Fibroblast of skin of left quadriceps (primary cell): Measurements from ENCODE around the gene LRRC40.
"Not testable (repeated sequence)": the region's sequence is repeated elsewhere in the genome, so short reads cannot be mapped to it uniquely, and the experiment has no call there.

ENCODE experiments used
- DNase-seq, 2 experiments: peaks; one replicate each; pipeline ENCODE4 v3.0.0-alpha.2; 2013; ENCODE audit warnings: low read depth in 2 of 2

Gene LRRC40

DNA sequence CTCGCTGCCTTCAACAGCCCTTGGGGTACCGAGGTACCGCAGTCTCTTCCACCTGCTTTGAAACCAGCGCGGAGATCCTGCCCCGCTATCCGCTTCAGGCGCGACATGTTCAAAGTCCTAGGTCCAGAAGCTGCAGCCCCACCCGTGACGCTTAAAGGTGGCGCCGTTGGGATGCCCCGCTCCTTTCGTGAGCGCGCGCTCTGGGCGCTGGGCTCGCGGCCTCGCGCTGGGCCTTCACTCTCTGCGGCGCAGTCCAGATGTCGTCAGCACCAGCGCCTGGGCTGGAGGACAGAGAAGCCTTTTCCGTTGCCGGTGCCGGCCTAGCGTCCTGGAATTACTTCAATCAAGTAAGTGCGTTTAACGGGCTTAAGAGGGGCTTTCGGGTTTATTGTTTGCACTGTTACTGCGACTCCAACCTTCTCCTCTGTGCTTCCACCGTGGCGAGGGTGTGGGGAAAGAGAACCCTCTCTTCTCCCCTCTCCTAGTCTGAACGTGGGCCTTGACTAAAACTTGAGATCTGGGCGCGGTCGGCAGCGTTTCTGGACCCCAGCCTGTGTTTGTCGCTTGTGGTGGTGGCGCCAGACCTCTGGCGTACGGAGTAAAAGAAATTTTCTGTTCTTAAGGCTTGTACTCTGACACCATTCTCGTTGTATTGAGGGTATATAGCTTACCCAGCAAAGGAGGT is at the start of gene LRRC40:
Gene LRRC40, minus strand, starts transcription at position 146 of the 685 bp plus-strand sequence. Its CDS starts 39 bp downstream, at position 107.
- peak; percentile 87 to 88 for DNase-seq

DNA sequence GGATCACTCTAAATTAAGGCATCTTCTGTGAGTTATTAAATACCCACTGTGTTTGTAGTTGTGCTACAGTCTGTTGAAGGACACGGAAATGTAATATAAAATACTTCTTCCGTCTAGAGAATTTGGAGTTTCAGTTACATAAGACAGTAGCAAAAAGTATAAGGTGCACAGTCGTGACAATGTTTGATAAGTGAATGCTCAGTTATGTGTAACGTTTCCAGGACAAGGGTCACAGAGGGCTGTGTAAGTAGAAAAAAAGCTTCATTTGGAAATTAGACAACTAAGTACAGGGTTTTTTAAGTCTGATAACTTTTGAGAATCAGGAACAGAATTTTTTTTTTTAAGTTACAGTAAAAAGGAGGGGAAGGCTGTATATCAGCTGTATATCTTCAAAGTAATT is 43.4 kb upstream of the LRRC40 start:
- no peak for DNase-seq

- no peak for DNase-seq
Observed at GRCh38 chr1:70247768-70248167, 42.4 kb upstream of the LRRC40 start.

DNA sequence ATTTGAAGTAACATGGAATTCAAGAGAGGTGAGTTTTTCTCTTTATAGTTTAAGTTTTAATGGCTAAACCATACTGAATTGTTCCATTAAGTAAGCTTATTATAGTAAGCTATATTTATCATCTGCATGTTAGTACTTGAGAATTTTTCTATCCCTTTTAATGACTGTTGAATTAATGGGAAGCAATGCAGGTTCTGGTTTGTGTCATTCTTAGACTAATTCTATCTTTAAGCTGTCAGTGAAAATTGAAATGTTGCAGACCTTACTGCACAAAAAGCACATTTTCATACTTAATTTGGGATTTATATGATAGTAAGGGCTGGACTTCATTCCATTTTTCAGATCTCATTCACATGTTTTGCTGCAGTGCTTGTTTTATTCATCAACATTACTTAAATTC is 41.7 kb upstream of the LRRC40 start:
- DNase-seq: no peak

GRCh38 chr1:70239940-70240339 is 34.6 kb upstream of the LRRC40 start:
- no peak for DNase-seq

DNA sequence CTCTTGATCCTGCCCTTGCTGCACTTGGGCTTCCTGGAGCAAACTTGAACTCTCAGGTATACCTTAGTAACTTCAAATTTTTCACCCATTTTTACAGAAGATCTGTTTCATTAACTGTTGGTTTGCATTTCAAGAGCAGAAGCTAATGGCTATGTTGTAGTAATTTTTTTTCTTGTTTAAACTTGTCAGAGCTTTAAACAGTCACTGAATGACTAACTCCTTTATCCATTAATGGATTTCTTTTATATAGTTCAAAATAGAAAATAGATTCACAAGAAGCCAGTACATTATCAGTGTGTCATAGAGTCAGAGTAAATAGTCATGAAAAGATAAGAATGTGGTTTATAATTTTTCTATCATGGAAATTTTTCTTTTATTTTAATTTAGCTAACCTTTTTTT is 29.4 kb upstream of the LRRC40 start:
- no peak for DNase-seq

GRCh38 chr1:70231475-70231874 is 26.1 kb upstream of the LRRC40 start:
- no peak for DNase-seq

DNA sequence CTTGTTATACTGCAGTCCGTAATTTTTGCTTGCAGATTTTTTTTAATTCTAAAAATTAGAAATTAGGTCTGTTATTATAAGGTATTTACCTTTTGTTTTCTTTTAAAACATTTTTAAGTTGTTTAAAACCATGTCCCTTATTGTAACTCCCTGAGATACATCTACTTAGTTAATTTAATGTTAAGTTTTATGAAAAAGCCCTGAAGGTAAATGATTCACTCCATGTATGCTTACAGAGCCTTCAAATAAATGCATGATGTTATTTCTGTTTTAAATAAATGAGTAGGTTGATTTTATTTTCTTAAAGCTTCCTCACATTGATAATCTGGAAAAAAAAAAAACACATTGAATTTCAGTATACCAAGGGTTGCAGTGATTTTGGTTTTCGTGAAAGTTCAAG is 23.3 kb upstream of the LRRC40 start:
- no peak for DNase-seq

- no peak for DNase-seq
Observed at GRCh38 chr1:70227439-70227838, 22.1 kb upstream of the LRRC40 start.

GRCh38 chr1:70224954-70225353 is 19.6 kb upstream of the LRRC40 start:
- DNase-seq: no peak

DNA sequence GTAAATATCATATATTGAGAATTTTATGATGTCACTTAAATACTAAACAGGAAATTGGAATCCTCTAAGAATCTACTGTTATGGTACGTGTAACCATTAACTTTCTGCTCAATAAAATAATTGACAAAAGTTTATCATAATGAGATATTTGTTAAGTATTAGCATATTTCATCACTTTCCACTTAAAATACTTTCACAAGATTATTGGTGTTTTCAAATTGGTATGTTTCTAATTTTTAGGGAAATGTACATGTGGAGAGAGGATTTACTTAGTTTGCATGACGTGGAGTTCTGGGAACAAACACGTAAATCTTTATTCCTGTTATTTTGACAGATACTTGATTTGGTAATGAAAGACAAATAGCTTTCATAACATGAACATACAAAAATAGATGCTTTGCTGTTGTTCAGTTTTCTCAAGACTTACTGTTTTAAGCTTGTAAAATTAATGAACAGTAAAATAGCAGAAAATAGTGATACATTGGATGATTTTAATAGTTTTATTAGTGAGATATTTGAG is 17.4 kb upstream of the LRRC40 start:
- DNase-seq: no peak

DNA sequence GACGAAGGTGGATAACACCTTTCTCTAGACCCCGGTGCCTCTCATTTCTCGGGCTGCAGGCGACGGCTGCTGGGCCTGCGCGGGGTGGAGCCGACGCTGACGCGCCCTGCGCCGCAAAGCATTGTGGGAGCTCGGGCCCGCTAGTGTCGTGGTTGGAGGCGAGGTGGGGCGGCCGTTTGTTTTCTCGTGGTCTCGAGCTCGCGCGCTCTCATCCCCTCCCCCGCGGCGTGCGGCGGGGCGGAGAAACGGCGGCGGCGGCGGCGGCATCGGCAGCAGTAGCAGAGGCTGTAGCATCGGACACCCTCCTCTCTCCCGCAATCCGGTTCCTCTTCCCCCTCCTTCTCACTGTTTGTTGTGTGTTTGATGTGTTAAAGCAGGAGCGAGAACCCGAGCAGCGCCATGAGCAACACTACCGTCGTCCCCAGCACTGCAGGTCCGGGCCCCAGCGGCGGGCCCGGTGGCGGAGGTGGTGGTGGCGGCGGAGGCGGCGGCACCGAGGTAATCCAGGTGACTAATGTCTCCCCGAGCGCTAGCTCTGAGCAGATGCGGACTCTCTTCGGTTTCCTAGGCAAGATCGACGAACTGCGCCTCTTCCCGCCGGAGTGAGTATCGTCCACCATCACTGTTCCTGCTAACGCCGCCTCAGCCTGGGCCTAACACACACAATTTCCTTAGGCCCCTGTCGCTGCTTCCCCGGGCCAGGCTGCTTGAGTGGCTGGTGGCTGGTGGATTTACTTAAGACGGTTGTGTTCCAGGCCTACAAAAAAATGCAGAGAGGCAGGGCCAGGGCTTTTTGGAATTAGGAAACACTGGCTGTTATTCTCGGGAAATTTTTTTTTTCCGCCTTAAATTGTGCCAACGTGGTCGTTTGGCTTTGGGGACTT is 16.1 kb upstream of the LRRC40 start, which contains the start of gene SRSF11:
Gene SRSF11, plus strand, starts transcription at position 143 of the 884 bp plus-strand sequence. Its CDS starts 257 bp downstream, at position 400.
- peak; percentile 88 to 91 for DNase-seq

DNA sequence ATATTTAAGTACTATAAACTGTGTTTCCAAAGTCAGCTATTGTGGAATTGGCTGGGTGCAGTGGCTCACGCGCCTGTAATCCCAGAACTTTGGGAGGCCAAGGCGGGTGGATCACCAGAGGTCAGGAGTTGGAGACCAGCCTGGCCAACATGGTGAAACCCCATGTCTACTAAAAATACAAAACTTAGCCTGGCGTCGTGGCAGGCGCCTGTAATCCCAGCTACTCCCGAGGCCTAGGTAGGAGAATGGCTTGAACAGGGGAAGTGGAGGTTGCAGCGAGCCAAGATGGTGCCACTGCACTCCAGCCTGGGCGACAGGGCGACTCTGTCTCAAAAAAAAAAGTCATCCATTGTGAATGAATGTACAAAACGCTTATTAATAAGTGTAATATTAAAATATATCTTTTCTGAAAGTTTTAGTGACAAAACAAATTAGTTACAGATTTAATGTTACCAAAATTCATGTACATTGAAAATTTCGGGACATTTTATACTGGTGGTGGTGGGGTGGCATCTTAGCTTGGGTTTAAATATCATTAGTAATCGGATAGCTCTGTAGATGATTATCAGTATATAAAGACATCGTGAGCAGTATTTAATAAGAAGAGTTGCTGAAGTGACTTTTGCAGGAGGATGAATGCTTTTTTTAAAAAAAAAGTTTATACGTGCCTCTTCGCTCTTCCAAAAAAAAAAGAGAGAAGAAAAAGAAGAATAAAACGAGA is 15.3 kb upstream of the LRRC40 start:
- no peak for DNase-seq

GRCh38 chr1:70220015-70220414 is 14.6 kb upstream of the LRRC40 start:
- no peak for DNase-seq

- DNase-seq: peak in 1 of 2 experiments; percentile 6
Observed at GRCh38 chr1:70211541-70211940, 6.2 kb upstream of the LRRC40 start.

- DNase-seq: no peak
Observed at GRCh38 chr1:70210820-70211219, 5.4 kb upstream of the LRRC40 start.

DNA sequence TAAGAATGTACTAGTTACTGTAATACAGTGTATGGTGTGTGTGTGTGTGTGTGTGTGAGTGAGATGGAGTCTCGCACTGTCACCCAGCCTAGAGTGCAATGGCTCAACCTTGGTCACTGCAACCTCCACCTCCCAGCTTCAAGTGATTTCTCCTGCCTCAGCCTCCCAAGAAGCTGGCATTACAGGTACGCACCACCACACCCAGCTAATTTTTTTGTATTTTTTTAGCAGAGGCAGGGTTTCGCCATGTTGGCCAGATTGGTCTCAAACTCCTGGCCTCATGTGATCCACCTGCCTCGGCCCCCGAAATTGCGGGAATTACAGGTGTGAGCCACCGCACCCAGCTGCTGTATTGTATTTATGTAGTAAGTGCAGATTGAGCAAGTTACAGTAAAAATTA is 2.9 kb upstream of the LRRC40 start:
- DNase-seq: no peak

GRCh38 chr1:70207492-70207891 is 2.1 kb upstream of the LRRC40 start:
- no peak for DNase-seq

- not testable (repeated sequence) for DNase-seq
Observed at GRCh38 chr1:70206833-70207232, 1.5 kb upstream of the LRRC40 start.

GRCh38 chr1:70205071-70205433 is 327 bp downstream of the LRRC40 start:
- no peak for DNase-seq

- DNase-seq: no peak
Observed at GRCh38 chr1:70204600-70204999, 779 bp downstream of the LRRC40 start.

DNA sequence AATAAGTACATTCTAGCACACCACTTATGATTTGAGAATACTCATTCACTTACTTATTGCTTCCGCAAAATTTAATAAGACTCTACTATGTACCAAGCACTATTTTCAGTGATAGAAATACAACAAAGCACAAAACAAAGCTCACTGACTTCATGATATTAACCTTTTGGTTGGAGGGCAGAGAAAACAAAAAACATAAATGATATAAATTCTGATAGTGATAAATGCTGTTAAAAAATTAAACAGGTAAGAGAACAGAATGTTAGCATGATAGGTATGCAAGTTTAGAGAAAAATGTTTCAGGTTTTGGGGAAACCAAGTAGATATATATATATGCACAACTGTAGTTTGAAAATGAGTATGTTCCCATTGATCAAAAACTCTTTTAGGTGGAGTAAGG is 1.2 kb downstream of the LRRC40 start:
- no peak for DNase-seq
